Panc1 (cell line): ENCODE data around the gene CEBPA. TPM values are rescaled to one million over a fixed set of nuclear protein-coding genes. Genes with fewer than 3 reads are reported as not detected.

Experiments used
- ATAC-seq: fragments of 200-7000 bp; cut with Tn5 transposase; 2 replicates; pipeline ENCODE4 v1.9.1; 2020; ENCODE audit warnings: mild to moderate bottlenecking, moderate library complexity
- BruUV-seq: library from RNA; stranded (reverse); fragments of 400-500 nt; replicated peaks from 2 replicates; lab custom pipeline; 2021; lab: Mats Ljungman, UMichigan
- CTCF ChIA-PET: fragments of 300-600 bp; sonication (Branson Sonifier 250); formaldehyde crosslinking; loops from one replicate; lab custom pipeline; 2022; ENCODE audit warnings: antibody characterized with exemption; lab: Charles Lee
- POLR2A ChIA-PET: fragments of 300-600 bp; sonication (Branson Sonifier 250); formaldehyde crosslinking; loops from one replicate; lab custom pipeline; 2022; ENCODE audit warnings: antibody characterized with exemption; lab: Charles Lee
- DNase-seq: peaks from one replicate; pipeline ENCODE4 v3.0.0-alpha.2; 2010; ENCODE audit warnings: low read depth, low spot score
- H3K27ac ChIP-seq: 2 replicates; pipeline ENCODE4 v1.5.1; 2011; ENCODE audit warnings: mild to moderate bottlenecking, low read length, inconsistent platforms
- H3K27me3 ChIP-seq: fragments of 200-500 bp; sonication (Bioruptor generic); 2 replicates; pipeline ENCODE4 v1.6.0; 2014; ENCODE audit warnings: low read length, inconsistent platforms; ENCODE audit not compliant: control insufficient read depth, insufficient read depth
- H3K36me3 ChIP-seq: fragments of 200-500 bp; sonication (Bioruptor generic); 2 replicates; pipeline ENCODE4 v1.5.1; 2014; ENCODE audit warnings: inconsistent platforms, mild to moderate bottlenecking, low read length, moderate library complexity; ENCODE audit not compliant: control insufficient read depth, insufficient read depth
- H3K4me1 ChIP-seq: 2 replicates; pipeline ENCODE4 v1.5.1; 2011; ENCODE audit warnings: inconsistent platforms, mild to moderate bottlenecking, low read length, moderate library complexity; ENCODE audit not compliant: control insufficient read depth, insufficient read depth
- H3K4me3 ChIP-seq, 2 experiments: 2 replicates each; pipeline ENCODE4 v1.5.1; 2011 to 2012; ENCODE audit warnings: low read depth in 2 of 2, low read length in 2 of 2, mild to moderate bottlenecking in 2 of 2, inconsistent platforms in 1 of 2, moderate library complexity in 1 of 2
- H3K9me3 ChIP-seq: fragments of 200-500 bp; sonication (Bioruptor generic); 2 replicates; pipeline ENCODE4 v1.5.1; 2014; ENCODE audit warnings: low read depth, mild to moderate bottlenecking, inconsistent platforms, low read length, moderate library complexity; ENCODE audit not compliant: control insufficient read depth, insufficient read depth
- CTCF ChIP-seq: fragments of 450-650 bp; IDR thresholded peaks from 2 replicates; pipeline ENCODE4 v1.5.1; 2017; ENCODE audit warnings: mild to moderate bottlenecking
- POLR2AphosphoS5 ChIP-seq: IDR thresholded peaks from 2 replicates; pipeline ENCODE4 v1.6.1; 2012; ENCODE audit warnings: mild to moderate bottlenecking, low read depth, low read length, moderate library complexity
- REST ChIP-seq, 2 experiments: IDR thresholded peaks; 2 replicates each; pipeline ENCODE4 v1.6.1; 2011 to 2012; ENCODE audit warnings: low read depth in 2 of 2, control low read depth in 1 of 2, low read length in 1 of 2, mild to moderate bottlenecking in 1 of 2, moderate library complexity in 1 of 2; ENCODE audit not compliant: insufficient read depth in 1 of 2
- SIN3A ChIP-seq: IDR thresholded peaks from 2 replicates; pipeline ENCODE4 v1.6.1; 2012; ENCODE audit warnings: low read depth, mild to moderate bottlenecking, low read length, moderate library complexity, borderline replicate concordance; ENCODE audit not compliant: insufficient read depth
- TCF7L2 ChIP-seq: IDR thresholded peaks from 2 replicates; pipeline ENCODE4 v1.6.1; 2011; ENCODE audit warnings: mild to moderate bottlenecking, low read depth, low read length, inconsistent platforms
- in situ Hi-C: cut with HindIII; loops from 2 replicates; pipeline ENCODE4 v1.10.0; 2016; ENCODE audit warnings: low sequenced_read_pairs, low pct_unique_long_range_greater_than_20kb
- intact Hi-C: fragments of 100-400 bp; cut with micrococcal nuclease; formaldehyde crosslinking; loops from one replicate; pipeline ENCODE4 v1.10.0; 2022; ENCODE audit not compliant: unreplicated experiment
- total RNA-seq: library from RNA; stranded (reverse); gene quantifications from one replicate; pipeline ENCODE4 v1.2.1, GENCODE V29; 2021; ENCODE audit not compliant: unreplicated experiment

CEBPA gene
- total RNA-seq, 1 experiment from 2014 or later, result 1.6 TPM

- TF ChIP-seq SIN3A, result no peak
- TF ChIP-seq POLR2AphosphoS5, result no peak
- TF ChIP-seq REST (IDR thresholded peaks at IDR 0.05; ENCODE audit: insufficient read depth in 1 of 2, low read depth in 2 of 2, low read length in 1 of 2), result no peak
- TF ChIP-seq CTCF, result no peak
- TF ChIP-seq TCF7L2, result no peak
- Histone ChIP-seq H3K36me3 (no peaks in the 10 kb centered on the region), H3K27me3 (no peaks in the 10 kb centered on the region), H3K9me3 (no peaks in the 10 kb centered on the region), H3K4me3 (no peak overlapping the region), H3K27ac (no peak overlapping the region), H3K4me1 (no peaks in the 10 kb centered on the region)
- no TSS peak for BruUV-seq
- in situ Hi-C loops, result no loop called here
- ATAC-seq, result no peak
- ChIA-PET CTCF (interaction anchor here (1.2 kb wide), 1 partner anchor 9 kb away, joined by 3 read pairs; no protein-coding TSS in a partner anchor), POLR2A (no interaction called here)
- DNase-seq, result no peak
- intact Hi-C loops, result no loop called here
These were observed 46.6 kb downstream of the CEBPA start for GRCh38 chr19:33255781-33256180.

GRCh38 chr19:33254245-33254824 is 48.0 kb downstream of the CEBPA start:
- TF ChIP-seq REST (IDR thresholded peaks at IDR 0.05; ENCODE audit: insufficient read depth in 1 of 2, low read depth in 2 of 2, low read length in 1 of 2) (no peak), TCF7L2 (no peak), SIN3A (no peak), CTCF (no peak), POLR2AphosphoS5 (no peak)
- Histone ChIP-seq H3K4me3 (no peak overlapping the region), H3K27me3 (no peaks in the 10 kb centered on the region), H3K36me3 (no peaks in the 10 kb centered on the region), H3K9me3 (no peaks in the 10 kb centered on the region), H3K27ac (no peak overlapping the region), H3K4me1 (no peaks in the 10 kb centered on the region)
- ATAC-seq (no peak), DNase-seq (no peak)
- ChIA-PET CTCF (no interaction called here), POLR2A (no interaction called here)
- BruUV-seq, result no TSS peak
- in situ Hi-C loops (no loop called here), intact Hi-C loops (no loop called here)
